Activated naive CD8-positive, alpha-beta T cell treated with anti-CD3 and anti-CD28 coated beads, Interleukin-2, amount 10 ng/mL, durations not matched to agents 7 days and 5 days (primary cell): ENCODE results near the gene SGSH. TPM values are rescaled to one million over a fixed set of nuclear protein-coding genes. Genes with fewer than 3 reads are reported as not detected.
"Not testable (repeated sequence)": the region's sequence is repeated elsewhere in the genome, so short reads cannot be mapped to it uniquely, and the experiment has no call there.

Experiments used
- ATAC-seq: fragments of 150-1000 bp; cut with Tn5 transposase; one replicate; pipeline ENCODE4 v1.10.0; 2021; ENCODE audit warnings: low read depth, moderate library complexity
- POLR2A ChIA-PET: fragments of 350-600 bp; sonication (Branson Sonifier 250); formaldehyde crosslinking; loops from one replicate; lab custom pipeline; 2021; ENCODE audit warnings: antibody characterized with exemption; lab: Charles Lee
- DNase-seq: peaks from one replicate; pipeline ENCODE4 v3.0.0; 2021
- H3K27ac Mint-ChIP-seq: one replicate; pipeline ENCODE4 v1.8.0; 2022; ENCODE audit warnings: mild to moderate bottlenecking, mixed read lengths
- H3K27me3 Mint-ChIP-seq: one replicate; pipeline ENCODE4 v1.8.0; 2022; ENCODE audit warnings: mild to moderate bottlenecking, moderate library complexity, mixed read lengths
- H3K36me3 Mint-ChIP-seq: one replicate; pipeline ENCODE4 v1.8.0; 2021; ENCODE audit warnings: mild to moderate bottlenecking, mixed read lengths
- H3K4me1 Mint-ChIP-seq: one replicate; pipeline ENCODE4 v1.8.0; 2021; ENCODE audit warnings: mixed read lengths
- H3K4me3 Mint-ChIP-seq: one replicate; pipeline ENCODE4 v1.8.0; 2022; ENCODE audit warnings: mild to moderate bottlenecking, moderate library complexity, mixed read lengths
- H3K9me3 Mint-ChIP-seq: one replicate; pipeline ENCODE4 v1.8.0; 2021; ENCODE audit warnings: mixed read lengths
- total RNA-seq, 2 experiments: library from RNA; stranded (reverse); gene quantifications; one replicate each; pipeline ENCODE4 v1.2.3, GENCODE V29; 2021

Gene SGSH
- total RNA-seq, 2 experiments from 2014 or later, result 51.3 to 57.1 TPM

DNA sequence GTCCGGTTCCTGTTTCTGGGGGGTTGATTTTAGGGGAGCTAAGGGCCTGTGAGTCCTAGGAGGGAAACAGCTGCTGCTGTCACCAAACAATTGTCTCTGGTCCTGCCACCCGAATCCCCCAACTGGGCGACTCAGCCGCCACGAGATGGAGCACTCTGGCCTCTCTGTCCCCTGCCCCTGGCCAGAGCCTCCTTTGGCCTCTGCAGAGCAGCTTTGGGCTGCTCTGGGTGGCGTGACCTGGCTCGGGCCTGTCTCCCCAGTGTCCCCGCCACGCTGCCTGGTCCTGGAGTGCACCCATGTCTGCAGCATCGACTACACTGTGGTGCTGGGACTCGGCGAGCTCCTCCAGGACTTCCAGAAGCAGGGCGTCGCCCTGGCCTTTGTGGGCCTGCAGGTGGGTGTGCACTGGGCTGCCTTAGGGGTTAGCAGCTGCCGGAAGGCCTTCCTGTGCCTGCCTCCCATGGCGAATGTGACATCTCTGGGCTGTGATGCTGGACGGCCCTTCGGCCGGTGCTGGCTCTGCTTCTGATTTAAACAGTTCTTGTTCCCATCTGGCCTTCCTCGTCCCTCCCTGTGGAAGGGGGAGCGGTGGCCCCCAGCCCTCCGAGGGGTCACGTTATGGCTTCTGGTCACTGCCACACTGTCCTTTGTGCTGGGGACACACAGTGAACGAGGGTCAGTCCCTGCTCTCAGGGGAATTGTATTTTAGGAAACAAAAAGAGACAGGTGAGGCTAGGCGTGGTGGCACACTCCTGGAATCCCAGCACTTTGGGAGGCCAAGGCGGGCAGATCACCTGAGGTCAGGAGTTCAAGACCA is 29.0 kb upstream of the SGSH start:
- Mint-ChIP-seq H3K9me3 (no peaks in the 10 kb centered on the region), H3K36me3 (no peaks in the 10 kb centered on the region), H3K4me1 (peaks cover 12% of the 10 kb centered on the region), H3K4me3 (no peak overlapping the region), H3K27ac (no peak overlapping the region), H3K27me3 (no peaks in the 10 kb centered on the region)
- ATAC-seq, result no peak
- POLR2A ChIA-PET, result no interaction called here
- DNase-seq, result no peak

DNA sequence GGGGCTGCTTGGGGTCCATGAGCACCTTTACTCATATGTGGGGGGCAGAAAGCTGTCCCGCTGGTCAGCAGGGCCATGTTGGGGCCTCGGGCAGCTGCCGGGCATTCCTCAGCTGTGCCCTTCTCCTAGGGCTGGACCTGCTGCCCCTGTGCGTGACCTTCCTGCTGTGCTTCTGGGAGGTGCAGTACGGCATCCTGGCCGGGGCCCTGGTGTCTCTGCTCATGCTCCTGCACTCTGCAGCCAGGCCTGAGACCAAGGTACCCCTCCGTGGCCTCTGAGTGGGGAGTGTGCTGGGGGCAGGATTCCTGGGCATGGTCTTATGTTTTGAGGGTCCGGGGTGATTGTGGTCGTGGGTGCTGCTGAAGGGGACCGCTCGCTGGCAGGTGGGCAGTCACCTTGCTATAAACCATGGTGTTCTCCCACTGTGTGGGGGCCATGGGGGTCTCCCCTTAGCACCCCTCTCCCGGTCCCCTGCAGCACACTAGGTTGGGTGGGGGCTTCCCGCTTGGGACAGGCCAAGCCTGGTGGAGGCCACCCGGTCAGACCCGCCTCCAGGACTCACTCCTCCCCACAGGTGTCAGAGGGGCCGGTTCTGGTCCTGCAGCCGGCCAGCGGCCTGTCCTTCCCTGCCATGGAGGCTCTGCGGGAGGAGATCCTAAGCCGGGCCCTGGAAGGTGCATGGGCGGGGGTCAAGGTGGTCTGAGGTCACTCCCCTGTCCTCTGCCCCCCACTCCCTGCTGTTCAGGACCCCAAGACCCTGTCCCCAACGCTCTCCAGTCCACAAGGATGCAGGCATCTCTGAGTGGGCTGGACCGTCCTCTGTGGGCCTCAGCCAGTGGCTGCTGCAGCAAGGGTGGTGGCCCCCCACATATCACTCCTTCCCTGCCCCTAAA is 28.1 kb upstream of the SGSH start:
- no peak for ATAC-seq

GRCh38 chr17:80247561-80247960 is 27.4 kb upstream of the SGSH start:
- DNase-seq, result no peak
- Mint-ChIP-seq H3K4me3 (no peak overlapping the region), H3K27me3 (no peaks in the 10 kb centered on the region), H3K27ac (no peak overlapping the region), H3K4me1 (peaks cover under 1% of the 10 kb centered on the region), H3K9me3 (no peaks in the 10 kb centered on the region), H3K36me3 (no peaks in the 10 kb centered on the region)
- POLR2A ChIA-PET, result interaction anchor here (1.1 kb wide), 1 partner anchor 20 kb away, joined by 3 read pairs; no protein-coding TSS in a partner anchor
- ATAC-seq, result no peak

More for the DNA sequence above, 28.1 kb upstream of the SGSH start:
- POLR2A ChIA-PET, result no interaction called here
- H3K27ac Mint-ChIP-seq, result no peak overlapping the region
- no peaks in the 10 kb centered on the region for H3K9me3 Mint-ChIP-seq
- H3K36me3 Mint-ChIP-seq, result no peaks in the 10 kb centered on the region
- H3K27me3 Mint-ChIP-seq, result no peaks in the 10 kb centered on the region
- H3K4me3 Mint-ChIP-seq, result no peak overlapping the region
- peaks cover 6% of the 10 kb centered on the region for H3K4me1 Mint-ChIP-seq
- DNase-seq, result no peak

DNA sequence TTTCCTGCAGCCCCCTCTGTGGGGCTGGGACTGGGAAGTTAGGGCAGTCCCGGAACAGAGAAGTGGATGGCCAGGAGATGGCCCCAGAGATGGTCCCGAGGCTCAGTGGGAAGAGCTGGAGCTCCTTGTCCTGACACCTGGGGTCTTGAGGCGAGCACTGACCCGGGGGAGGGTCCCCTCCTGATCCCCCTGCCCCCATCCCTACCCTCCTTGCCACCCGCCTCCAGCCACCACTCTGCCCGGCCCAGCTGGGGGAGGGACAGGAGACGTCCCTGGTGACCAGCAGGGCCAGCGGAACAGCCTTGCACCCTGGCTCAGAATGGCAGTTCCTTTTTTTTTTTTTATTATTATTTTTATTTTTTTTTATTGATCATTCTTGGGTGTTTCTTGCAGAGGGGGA is 26.6 kb upstream of the SGSH start:
- Mint-ChIP-seq H3K36me3 (no peaks in the 10 kb centered on the region), H3K27ac (no peak overlapping the region)
- POLR2A ChIA-PET, result interaction anchor here (1.1 kb wide), 1 partner anchor 19 kb away, joined by 3 read pairs; no protein-coding TSS in a partner anchor

GRCh38 chr17:80246266-80246681 is 26.1 kb upstream of the SGSH start:
- H3K4me1 Mint-ChIP-seq, result no peaks in the 10 kb centered on the region
- no peaks in the 10 kb centered on the region for H3K36me3 Mint-ChIP-seq
- no peak overlapping the region for H3K4me3 Mint-ChIP-seq
- DNase-seq (no peak), ATAC-seq (no peak)
- H3K27ac Mint-ChIP-seq, result no peak overlapping the region
- H3K27me3 Mint-ChIP-seq, result no peaks in the 10 kb centered on the region
- POLR2A ChIA-PET, result no interaction called here
- no peaks in the 10 kb centered on the region for H3K9me3 Mint-ChIP-seq

More for the DNA sequence above, 26.6 kb upstream of the SGSH start:
- ATAC-seq (no peak), DNase-seq (no peak)
- no peaks in the 10 kb centered on the region for H3K9me3 Mint-ChIP-seq
- no peaks in the 10 kb centered on the region for H3K27me3 Mint-ChIP-seq
- H3K4me3 Mint-ChIP-seq, result no peak overlapping the region
- no peaks in the 10 kb centered on the region for H3K4me1 Mint-ChIP-seq

DNA sequence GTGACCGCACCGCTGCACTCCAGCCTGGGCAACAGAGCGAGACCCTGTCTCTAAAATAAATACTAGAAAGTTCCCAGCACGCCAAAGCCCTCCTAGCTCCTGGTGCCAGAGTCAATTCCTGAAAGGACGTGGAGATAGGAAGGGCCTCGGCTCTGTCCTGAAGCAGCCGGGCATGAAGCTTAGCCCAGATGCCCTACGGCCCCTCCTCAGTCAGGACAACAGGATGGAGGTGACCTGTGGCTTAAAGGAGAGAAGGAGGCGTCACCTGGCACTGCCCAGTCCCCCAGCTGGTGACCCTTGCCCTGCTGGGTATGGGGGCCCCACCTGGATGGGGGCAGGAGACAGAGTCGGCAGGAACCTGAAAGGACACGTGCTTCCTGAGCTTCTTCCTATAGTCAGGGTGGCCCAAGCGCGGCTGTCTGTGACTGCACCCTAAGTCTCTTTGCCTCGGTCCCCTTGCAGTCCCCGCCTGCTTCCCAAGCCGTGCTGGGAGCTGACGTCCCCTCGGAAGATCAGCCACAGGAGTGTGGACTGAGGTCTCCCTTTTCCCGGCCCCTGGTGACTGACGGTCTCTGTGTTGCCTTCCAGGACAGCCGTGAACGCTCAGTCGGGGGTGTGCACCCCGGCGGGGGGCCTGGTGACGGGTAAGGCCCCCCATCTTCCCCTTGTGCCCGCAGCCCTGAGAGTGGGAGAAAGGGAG is 25.6 kb upstream of the SGSH start:
- ATAC-seq (no peak), DNase-seq (no peak)
- H3K36me3 Mint-ChIP-seq, result no peaks in the 10 kb centered on the region
- POLR2A ChIA-PET, result no interaction called here
- H3K4me1 Mint-ChIP-seq, result no peaks in the 10 kb centered on the region
- no peak overlapping the region for H3K4me3 Mint-ChIP-seq
- no peak overlapping the region for H3K27ac Mint-ChIP-seq
- no peaks in the 10 kb centered on the region for H3K27me3 Mint-ChIP-seq
- no peaks in the 10 kb centered on the region for H3K9me3 Mint-ChIP-seq

GRCh38 chr17:80244871-80245509 is 24.9 kb upstream of the SGSH start:
- no peaks in the 10 kb centered on the region for H3K4me1 Mint-ChIP-seq
- no peaks in the 10 kb centered on the region for H3K36me3 Mint-ChIP-seq
- POLR2A ChIA-PET, result interaction anchor here (0.6 to 0.7 kb wide), 3 partner anchors 13 to 20 kb away, joined by 3 to 6 read pairs (median 3); no protein-coding TSS in a partner anchor
- DNase-seq (no peak), ATAC-seq (no peak)
- H3K27ac Mint-ChIP-seq, result no peak overlapping the region
- no peaks in the 10 kb centered on the region for H3K27me3 Mint-ChIP-seq
- no peaks in the 10 kb centered on the region for H3K9me3 Mint-ChIP-seq
- H3K4me3 Mint-ChIP-seq, result no peak overlapping the region

DNA sequence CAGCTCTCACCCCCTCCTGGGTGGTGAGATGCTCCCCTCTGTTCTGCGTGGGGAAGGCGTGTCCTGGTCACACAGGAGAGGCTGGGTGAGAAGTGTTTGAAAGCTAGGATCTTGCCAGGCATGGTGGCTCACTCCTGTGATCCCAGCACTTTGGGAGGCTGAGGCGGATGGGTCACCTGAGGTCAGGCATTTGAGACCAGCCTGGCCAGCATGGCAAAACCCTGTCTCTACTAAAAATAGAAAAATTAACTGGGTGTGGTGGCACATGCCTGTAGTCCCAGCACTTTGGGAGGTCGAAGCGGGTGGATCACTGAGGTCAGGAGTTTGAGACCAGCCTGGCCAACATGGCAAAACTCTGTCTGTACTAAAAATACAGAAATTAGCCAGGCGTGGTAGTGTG is 24.3 kb upstream of the SGSH start:
- not testable (repeated sequence) for H3K36me3 Mint-ChIP-seq, DNase-seq, H3K4me3 Mint-ChIP-seq, H3K27me3 Mint-ChIP-seq, ATAC-seq, H3K4me1 Mint-ChIP-seq, H3K9me3 Mint-ChIP-seq, H3K27ac Mint-ChIP-seq
- POLR2A ChIA-PET, result interaction anchor here (0.6 to 0.7 kb wide), 3 partner anchors 12 to 19 kb away, joined by 3 to 6 read pairs (median 3); no protein-coding TSS in a partner anchor

DNA sequence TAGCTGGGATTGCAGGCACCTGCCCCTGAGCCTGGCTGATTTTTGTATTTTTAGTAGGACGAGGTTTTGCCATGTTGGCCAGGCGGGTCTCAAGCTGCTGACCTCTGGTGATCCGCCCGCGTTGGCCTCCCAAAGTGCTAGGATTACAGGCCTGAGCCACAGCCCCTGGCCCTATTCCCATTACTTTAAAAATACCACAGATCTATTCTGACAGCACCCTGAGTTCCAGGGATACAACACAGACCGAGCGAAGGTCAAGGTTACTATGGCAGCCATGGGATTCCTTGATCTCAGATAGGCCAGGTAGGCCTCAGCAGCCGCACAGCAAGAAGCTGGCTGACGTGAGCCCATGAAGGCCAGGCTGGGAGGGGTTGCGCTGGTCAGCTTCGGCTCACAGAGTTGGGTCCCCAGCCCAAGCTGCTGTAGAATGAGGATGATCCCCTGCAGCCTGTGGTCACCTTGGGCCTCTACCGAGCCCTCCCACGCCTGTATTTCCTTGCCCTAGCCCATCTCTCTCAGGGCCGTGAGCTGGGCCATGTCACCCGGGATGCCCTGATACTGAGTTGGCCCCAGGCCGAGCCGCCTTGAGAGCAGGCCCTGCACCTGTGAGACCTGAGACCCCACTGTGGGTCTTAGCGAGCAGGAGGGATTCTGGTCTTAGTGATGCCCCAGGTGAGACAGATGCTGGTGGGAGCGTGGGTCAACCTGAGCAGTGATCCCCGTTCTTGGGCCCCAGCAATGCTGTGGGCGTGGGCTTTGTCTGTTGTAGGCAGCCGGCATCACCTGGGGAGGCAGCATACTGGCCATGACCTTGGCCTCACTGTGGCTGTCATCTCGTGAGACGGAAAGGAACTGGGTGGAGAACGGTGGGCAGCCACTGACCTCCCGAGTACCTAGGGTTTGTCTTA is 23.6 kb upstream of the SGSH start:
- no peak for ATAC-seq
- no peaks in the 10 kb centered on the region for H3K9me3 Mint-ChIP-seq
- no peak overlapping the region for H3K27ac Mint-ChIP-seq
- no peak for DNase-seq
- no peaks in the 10 kb centered on the region for H3K4me1 Mint-ChIP-seq
- POLR2A ChIA-PET, result interaction anchor here (0.6 to 0.7 kb wide), 3 partner anchors 12 to 20 kb away, joined by 3 to 6 read pairs (median 3); no protein-coding TSS in a partner anchor
- H3K4me3 Mint-ChIP-seq, result no peak overlapping the region
- H3K27me3 Mint-ChIP-seq, result no peaks in the 10 kb centered on the region
- no peaks in the 10 kb centered on the region for H3K36me3 Mint-ChIP-seq

DNA sequence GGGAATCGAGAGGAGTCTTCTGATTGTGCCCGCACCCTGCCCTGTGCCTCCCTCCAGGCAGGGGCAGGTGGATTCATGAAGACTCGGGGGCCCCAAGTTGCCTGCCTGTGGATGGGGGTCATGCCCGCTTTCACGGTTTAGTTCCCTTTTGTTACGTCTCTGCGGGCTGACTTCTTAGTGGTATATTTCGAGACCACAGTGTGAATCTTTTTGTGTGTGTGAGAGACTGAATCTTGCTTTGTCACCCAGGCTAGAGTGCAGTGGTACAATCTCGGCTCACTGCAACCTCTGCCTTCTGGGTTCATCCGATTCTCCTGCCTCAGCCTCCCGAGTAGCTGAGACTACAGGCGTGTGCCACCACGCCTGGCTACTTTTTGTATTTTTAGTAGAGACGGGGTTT is 22.4 kb upstream of the SGSH start:
- Mint-ChIP-seq H3K4me3 (no peak overlapping the region), H3K4me1 (no peaks in the 10 kb centered on the region), H3K27ac (no peak overlapping the region), H3K9me3 (no peaks in the 10 kb centered on the region), H3K27me3 (no peaks in the 10 kb centered on the region), H3K36me3 (no peaks in the 10 kb centered on the region)
- ATAC-seq (no peak), DNase-seq (no peak)
- POLR2A ChIA-PET, result no interaction called here

DNA sequence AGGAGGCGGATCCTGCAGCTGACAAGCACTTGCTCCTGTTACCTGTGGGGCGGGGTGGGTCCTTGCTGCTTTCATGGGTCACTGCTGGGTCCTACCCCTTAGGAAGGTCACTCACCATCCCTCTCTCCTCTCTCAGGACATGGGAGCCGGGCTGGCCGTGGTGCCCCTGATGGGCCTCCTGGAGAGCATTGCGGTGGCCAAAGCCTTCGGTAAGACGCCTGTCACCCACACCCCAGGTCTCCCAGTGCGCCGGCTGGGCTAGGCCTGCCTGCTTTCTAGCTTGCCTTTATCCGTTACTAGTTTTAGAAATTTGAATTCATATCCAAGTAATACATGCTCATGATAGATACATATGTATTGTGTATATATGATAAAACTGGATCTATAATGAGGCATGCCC is 17.3 kb upstream of the SGSH start:
- Mint-ChIP-seq H3K27me3 (no peaks in the 10 kb centered on the region), H3K4me3 (no peak overlapping the region), H3K27ac (no peak overlapping the region), H3K9me3 (peaks cover 9% of the 10 kb centered on the region), H3K36me3 (peaks cover 6% of the 10 kb centered on the region), H3K4me1 (no peaks in the 10 kb centered on the region)
- ATAC-seq (no peak), DNase-seq (no peak)
- POLR2A ChIA-PET, result no interaction called here

DNA sequence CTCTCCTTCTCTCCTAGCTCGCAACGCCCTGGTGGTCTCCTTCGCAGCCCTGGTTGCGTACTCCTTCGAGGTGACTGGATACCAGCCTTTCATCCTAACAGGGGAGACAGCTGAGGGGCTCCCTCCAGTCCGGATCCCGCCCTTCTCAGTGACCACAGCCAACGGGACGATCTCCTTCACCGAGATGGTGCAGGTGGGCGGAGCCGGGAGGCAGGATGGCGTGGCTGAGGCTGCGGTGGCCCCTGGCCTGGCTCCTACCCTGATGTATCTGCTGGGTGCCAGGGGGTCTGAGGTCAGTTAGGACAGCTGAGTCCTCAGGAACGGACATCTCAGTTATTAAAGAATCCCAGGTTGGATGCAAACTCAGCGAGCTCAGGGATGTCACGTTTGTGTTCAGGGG is 16.8 kb upstream of the SGSH start:
- no peak overlapping the region for H3K4me3 Mint-ChIP-seq
- ATAC-seq (no peak), DNase-seq (no peak)
- H3K9me3 Mint-ChIP-seq, result peaks cover 9% of the 10 kb centered on the region
- no peaks in the 10 kb centered on the region for H3K27me3 Mint-ChIP-seq
- H3K36me3 Mint-ChIP-seq, result peaks cover 7% of the 10 kb centered on the region
- no peak overlapping the region for H3K27ac Mint-ChIP-seq
- POLR2A ChIA-PET, result no interaction called here
- H3K4me1 Mint-ChIP-seq, result no peaks in the 10 kb centered on the region
